ENCODE data around the gene CRYBB3. TPM values are rescaled to one million over a fixed set of nuclear protein-coding genes. Genes with fewer than 3 reads are reported as not detected.

Gene CRYBB3
- total and polyA plus RNA-seq, 2 of the 4 experiments (the other 2 are of a cell fraction), result not detected

DNA sequence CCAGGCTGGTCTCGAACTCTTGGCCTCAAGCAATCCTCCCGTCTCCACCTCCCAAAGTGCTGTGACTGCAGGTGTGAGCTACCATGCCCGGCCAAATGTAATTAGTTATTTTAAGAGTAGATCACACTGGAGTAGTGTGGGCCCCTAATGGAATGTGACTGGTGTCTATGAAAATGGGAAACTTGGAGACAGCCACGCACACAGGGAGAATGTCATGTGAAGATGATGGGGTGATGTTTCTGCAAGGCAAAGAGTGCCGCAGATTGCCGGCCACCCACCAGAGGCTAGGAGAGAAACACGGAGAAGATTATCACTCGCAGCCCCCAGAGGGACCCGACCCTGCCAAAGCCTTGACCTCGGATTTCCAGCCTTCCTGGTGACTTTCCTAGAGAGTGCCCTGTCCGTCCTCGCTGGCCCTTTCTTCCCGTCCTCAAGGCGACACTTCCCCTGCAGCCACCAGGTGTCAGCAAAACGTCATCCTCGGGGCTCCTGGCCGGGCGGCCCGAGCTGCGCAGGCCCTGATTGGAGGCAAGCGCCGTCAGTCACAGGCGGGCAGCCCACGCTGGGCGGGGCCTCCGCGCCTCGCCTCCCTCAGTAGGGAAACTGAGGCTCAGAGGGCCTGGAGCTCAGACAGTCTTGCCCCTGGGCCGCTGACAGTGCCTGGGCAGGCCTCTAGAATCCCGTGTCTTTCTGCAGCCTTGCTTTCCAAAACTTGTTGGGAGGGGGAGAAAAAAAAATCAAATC lies 36.1 kb downstream of the CRYBB3 start:
- no peak overlapping the region for H2BK5ac ChIP-seq (ENCODE audit: low read depth, low read length, poor library complexity, severe bottlenecking)
- no peaks in the 10 kb centered on the region for H3K27me3 ChIP-seq (ENCODE audit: control insufficient read depth, insufficient read depth, low read length)
- no peaks in the 10 kb centered on the region for H3K9me1 ChIP-seq (ENCODE audit: insufficient read depth, low read length)
- no peak overlapping the region for H3K9ac ChIP-seq (ENCODE audit: low read depth, low read length)
- H2BK15ac ChIP-seq (ENCODE audit: low read depth, low read length), result no peak overlapping the region
- no peaks in the 10 kb centered on the region for H3K9me3 ChIP-seq (ENCODE audit: control insufficient read depth, insufficient read depth, low read length)
- no peaks in the 10 kb centered on the region for H4K20me1 ChIP-seq (ENCODE audit: insufficient read depth, low read length)
- no peak overlapping the region for H3K4me3 ChIP-seq (ENCODE audit: insufficient read depth, low read depth, low read length)
- H3K56ac ChIP-seq (ENCODE audit: extremely low read depth, insufficient read depth, low read length), result no peak overlapping the region
- ChIA-PET CTCF (interaction anchor here (0.5 kb wide), 1 partner anchor 509 kb away, joined by 4 read pairs; no protein-coding TSS in a partner anchor), POLR2A (ENCODE audit: unreplicated experiment) (no interaction called here)
- BruUV-seq (replicated peaks), result no TSS peak
- no peak overlapping the region for H3K14ac ChIP-seq (replicated peaks; ENCODE audit: low read depth, low read length)
- no peak overlapping the region for H3K18ac ChIP-seq (ENCODE audit: low read depth, low read length)
- 6% methylated on average over 19 of the region's 30 CpGs; no CpG with 5 or more reads in 1 of the 2 experiments for WGBS, 2 experiments (ENCODE audit: extremely low coverage in 2 of 2, insufficient read length in 1 of 2)
- in situ Hi-C loops (cut with MboI; ENCODE audit: low sequenced_read_pairs), result no loop called here
- no peak overlapping the region for H3K4me2 ChIP-seq (ENCODE audit: low read depth, low read length)
- DNase-seq (peak; percentile 61), ATAC-seq (ENCODE audit: low read depth) (peak; percentile 96)
- no peak for TF ChIP-seq FOS (IDR thresholded peaks at IDR 0.05; ENCODE audit: low read depth, low read length)
- TF ChIP-seq RCOR1 (IDR thresholded peaks at IDR 0.05; ENCODE audit: insufficient replicate concordance, low read length), result no peak
- TF ChIP-seq MAZ (IDR thresholded peaks at IDR 0.05; ENCODE audit: borderline replicate concordance, low read depth, low read length), result no peak
- TF ChIP-seq USF2 (IDR thresholded peaks at IDR 0.05; ENCODE audit: low read depth, low read length), result no peak
- no peak for TF ChIP-seq CHD1 (IDR thresholded peaks at IDR 0.05; ENCODE audit: low read depth, low read length)
- no peak for TF ChIP-seq NFE2L2 (IDR thresholded peaks at IDR 0.05; ENCODE audit: low read depth, low read length)
- TF ChIP-seq RAD21 (IDR thresholded peaks at IDR 0.05; ENCODE audit: low read length), result peak; percentile 53
- no peak for TF ChIP-seq MAFK (IDR thresholded peaks at IDR 0.05; ENCODE audit: low read depth, low read length)
- TF ChIP-seq SMC3 (IDR thresholded peaks at IDR 0.05; ENCODE audit: low read depth, low read length), result peak; percentile 41; the same call in 1 of the 2 replicates
- TF ChIP-seq CTCF (conservative IDR thresholded peaks at IDR 0.05; ENCODE audit: low read depth, low read length), result peak; percentile 55
- no peak for TF ChIP-seq ELK1 (IDR thresholded peaks at IDR 0.05; ENCODE audit: borderline replicate concordance, low read depth, low read length)
- no peak for TF ChIP-seq POLR2A (IDR thresholded peaks at IDR 0.05; ENCODE audit: low read depth, low read length)
- TF ChIP-seq CEBPB (IDR thresholded peaks at IDR 0.05; ENCODE audit: low read depth, low read length), result no peak
- no peak for TF ChIP-seq BHLHE40 (IDR thresholded peaks at IDR 0.05; ENCODE audit: low read depth, low read length)
- no peak for TF ChIP-seq RFX5 (IDR thresholded peaks at IDR 0.05; ENCODE audit: low read depth, low read length)
- no peak overlapping the region for H2AK5ac ChIP-seq (ENCODE audit: low read depth, low read length)
- H3K4me1 ChIP-seq (ENCODE audit: control insufficient read depth, insufficient read depth, low read length), result no peaks in the 10 kb centered on the region
- H2AK9ac ChIP-seq (replicated peaks; ENCODE audit: low read depth, low read length, poor library complexity), result no peak overlapping the region
- H2BK120ac ChIP-seq (ENCODE audit: low read depth, low read length), result no peak overlapping the region
- no peak overlapping the region for H3K23ac ChIP-seq (ENCODE audit: low read depth, low read length)
- no peaks in the 10 kb centered on the region for H3K36me3 ChIP-seq (ENCODE audit: control insufficient read depth, insufficient read depth, low read length)
- no peak overlapping the region for H4K5ac ChIP-seq (ENCODE audit: low read depth, low read length)
- H2AFZ ChIP-seq (replicated peaks; ENCODE audit: low read length, poor library complexity), result peak overlapping the region; percentile 3
- no peak overlapping the region for H4K91ac ChIP-seq (ENCODE audit: insufficient read depth, low read depth, low read length)
- H2BK20ac ChIP-seq (ENCODE audit: low read depth, low read length), result no peak overlapping the region
- no peak overlapping the region for H3K27ac ChIP-seq (ENCODE audit: insufficient read depth, low read length)
- dilution Hi-C loops (cut with HindIII; ENCODE audit: low sequenced_read_pairs, unreplicated experiment), result no loop called here
- intact Hi-C loops (cut with micrococcal nuclease), result no loop called here
- no peak overlapping the region for H4K8ac ChIP-seq (ENCODE audit: low read depth in 2 of 2, low read length in 2 of 2)
- H3K4ac ChIP-seq (ENCODE audit: low read depth, low read length), result no peak overlapping the region
- H3K79me1 ChIP-seq (ENCODE audit: low read depth in 1 of 2, low read length in 2 of 2), result no peaks in the 10 kb centered on the region
